Ectodermal cell (in vitro differentiated cells): ENCODE measurements around the gene MYZAP.

Experiments used
- H3K27ac ChIP-seq: 2 replicates; pipeline ENCODE4 v1.7.0; 2013; ENCODE audit warnings: mild to moderate bottlenecking, low read depth, low read length; ENCODE audit not compliant: insufficient read depth, poor library complexity, severe bottlenecking
- H3K27me3 ChIP-seq: 2 replicates; pipeline ENCODE4 v1.7.0; 2013; ENCODE audit warnings: mild to moderate bottlenecking, low read length; ENCODE audit not compliant: insufficient read depth, control insufficient read depth, poor library complexity, severe bottlenecking
- H3K36me3 ChIP-seq: one replicate; pipeline ENCODE4 v1.7.0; 2013; ENCODE audit warnings: low read length; ENCODE audit not compliant: control insufficient read depth, insufficient read depth
- H3K4me1 ChIP-seq: one replicate; pipeline ENCODE4 v1.7.0; 2013; ENCODE audit warnings: low read length; ENCODE audit not compliant: control insufficient read depth, insufficient read depth
- H3K4me3 ChIP-seq: 2 replicates; pipeline ENCODE4 v1.7.0; 2013; ENCODE audit warnings: low read depth, low read length, control low read depth; ENCODE audit not compliant: insufficient read depth
- H3K9me3 ChIP-seq: 2 replicates; pipeline ENCODE4 v1.7.0; 2013; ENCODE audit warnings: mild to moderate bottlenecking, low read length, moderate library complexity; ENCODE audit not compliant: control insufficient read depth
- WGBS, 2 experiments: methylation state at CpG; one replicate each; pipeline ENCODE4 v1.1.7; 2013; ENCODE audit warnings: missing lambda C conversion rate in 2 of 2; 5-methylcytosine and 5-hydroxymethylcytosine counted together

Gene MYZAP

GRCh38 chr15:57600197-57600596 lies 8.5 kb downstream of the MYZAP start:
- H3K27me3 ChIP-seq, result no peaks in the 10 kb centered on the region
- no peaks in the 10 kb centered on the region for H3K4me1 ChIP-seq
- WGBS, 2 experiments, result 88% methylated on average over 1 of the region's 1 CpG
- no peaks in the 10 kb centered on the region for H3K9me3 ChIP-seq
- H3K4me3 ChIP-seq, result no peak overlapping the region
- H3K27ac ChIP-seq, result no peak overlapping the region
- H3K36me3 ChIP-seq, result no peaks in the 10 kb centered on the region

DNA sequence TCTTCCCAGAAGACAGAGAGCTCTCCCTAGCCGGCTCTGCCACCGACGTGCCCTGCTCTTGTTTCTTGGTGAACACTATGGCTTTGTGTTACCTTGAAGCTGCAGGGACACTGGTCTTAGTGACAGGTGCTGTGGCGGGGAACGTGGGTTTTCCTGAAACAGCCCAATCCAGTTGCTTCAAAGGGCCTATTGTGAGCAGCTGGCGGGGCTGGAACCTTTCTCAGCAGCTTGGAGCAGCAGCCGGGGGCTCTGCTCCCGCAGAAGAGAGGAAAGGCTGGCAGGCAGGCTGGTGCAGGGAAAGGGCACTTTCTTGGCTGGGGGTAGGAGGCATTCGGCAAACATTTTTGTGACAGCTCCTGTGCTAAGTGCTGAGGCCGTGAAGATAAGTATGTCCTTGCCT lies 12.8 kb downstream of the MYZAP start:
- Histone ChIP-seq H3K4me1 (no peaks in the 10 kb centered on the region), H3K27me3 (no peaks in the 10 kb centered on the region), H3K27ac (no peak overlapping the region), H3K9me3 (no peaks in the 10 kb centered on the region), H3K4me3 (no peak overlapping the region), H3K36me3 (no peaks in the 10 kb centered on the region)
- WGBS, 2 experiments, result 83% methylated on average over 10 of the region's 10 CpGs

- H3K4me1 ChIP-seq, result no peaks in the 10 kb centered on the region
- H3K9me3 ChIP-seq, result no peaks in the 10 kb centered on the region
- H3K4me3 ChIP-seq, result no peak overlapping the region
- H3K27me3 ChIP-seq, result no peaks in the 10 kb centered on the region
- H3K27ac ChIP-seq, result no peak overlapping the region
- WGBS, 2 experiments, result 80 to 100% methylated on average over 1 of the region's 1 CpG
- H3K36me3 ChIP-seq, result no peaks in the 10 kb centered on the region
Measured at GRCh38 chr15:57605491-57605890, 13.8 kb downstream of the MYZAP start.

DNA sequence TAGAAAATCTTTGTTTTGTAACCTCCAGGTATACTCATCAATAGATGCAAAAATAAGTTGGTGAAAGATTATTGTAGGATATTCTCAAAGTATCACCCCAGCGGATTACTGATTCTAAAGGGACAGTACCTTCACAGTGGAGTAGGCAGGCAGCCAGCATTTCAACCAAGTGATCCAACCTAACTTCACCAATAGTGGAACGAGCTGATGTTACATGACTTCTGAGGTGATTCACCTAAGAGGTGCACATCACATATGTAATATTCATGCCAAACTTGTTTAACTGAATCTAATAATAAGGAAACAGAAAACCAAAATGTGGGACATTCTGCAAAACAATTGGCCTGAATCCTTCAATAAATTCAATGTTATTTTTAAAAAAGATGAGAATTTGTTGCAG lies 14.3 kb downstream of the MYZAP start:
- Histone ChIP-seq H3K36me3 (no peaks in the 10 kb centered on the region), H3K27me3 (no peaks in the 10 kb centered on the region), H3K4me1 (no peaks in the 10 kb centered on the region), H3K4me3 (no peak overlapping the region), H3K27ac (no peak overlapping the region), H3K9me3 (no peaks in the 10 kb centered on the region)
- 93 to 94% methylated on average over 2 of the region's 2 CpGs for WGBS, 2 experiments

DNA sequence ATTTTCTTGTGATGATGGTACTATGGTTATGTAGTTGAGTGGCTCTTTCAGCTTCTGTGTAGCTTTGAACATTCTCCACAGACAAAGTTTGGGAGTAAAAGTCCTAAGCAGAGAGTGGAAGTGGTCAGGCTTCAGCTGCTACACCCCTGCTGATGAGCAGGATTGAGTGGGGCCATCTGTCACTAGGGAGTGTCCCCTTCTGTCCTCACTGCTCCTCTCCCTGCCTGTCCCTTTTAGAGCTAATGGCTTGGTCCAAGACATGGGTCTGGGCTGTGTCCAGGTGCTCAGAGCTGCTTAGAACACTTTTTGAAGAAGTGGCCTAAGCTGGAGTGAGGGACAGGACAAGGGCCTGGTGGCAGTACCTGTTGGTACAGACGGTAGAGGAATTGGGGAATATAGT lies 15.1 kb downstream of the MYZAP start:
- Histone ChIP-seq H3K4me3 (no peak overlapping the region), H3K27me3 (no peaks in the 10 kb centered on the region), H3K9me3 (no peaks in the 10 kb centered on the region), H3K36me3 (no peaks in the 10 kb centered on the region), H3K27ac (no peak overlapping the region), H3K4me1 (no peaks in the 10 kb centered on the region)
- 93 to 94% methylated on average over 1 of the region's 1 CpG for WGBS, 2 experiments

GRCh38 chr15:57607570-57608000 lies 15.9 kb downstream of the MYZAP start:
- Histone ChIP-seq H3K4me3 (no peak overlapping the region), H3K36me3 (no peaks in the 10 kb centered on the region), H3K4me1 (no peaks in the 10 kb centered on the region), H3K27ac (no peak overlapping the region), H3K27me3 (no peaks in the 10 kb centered on the region), H3K9me3 (no peaks in the 10 kb centered on the region)
- 93 to 95% methylated on average over 3 of the region's 3 CpGs for WGBS, 2 experiments

DNA sequence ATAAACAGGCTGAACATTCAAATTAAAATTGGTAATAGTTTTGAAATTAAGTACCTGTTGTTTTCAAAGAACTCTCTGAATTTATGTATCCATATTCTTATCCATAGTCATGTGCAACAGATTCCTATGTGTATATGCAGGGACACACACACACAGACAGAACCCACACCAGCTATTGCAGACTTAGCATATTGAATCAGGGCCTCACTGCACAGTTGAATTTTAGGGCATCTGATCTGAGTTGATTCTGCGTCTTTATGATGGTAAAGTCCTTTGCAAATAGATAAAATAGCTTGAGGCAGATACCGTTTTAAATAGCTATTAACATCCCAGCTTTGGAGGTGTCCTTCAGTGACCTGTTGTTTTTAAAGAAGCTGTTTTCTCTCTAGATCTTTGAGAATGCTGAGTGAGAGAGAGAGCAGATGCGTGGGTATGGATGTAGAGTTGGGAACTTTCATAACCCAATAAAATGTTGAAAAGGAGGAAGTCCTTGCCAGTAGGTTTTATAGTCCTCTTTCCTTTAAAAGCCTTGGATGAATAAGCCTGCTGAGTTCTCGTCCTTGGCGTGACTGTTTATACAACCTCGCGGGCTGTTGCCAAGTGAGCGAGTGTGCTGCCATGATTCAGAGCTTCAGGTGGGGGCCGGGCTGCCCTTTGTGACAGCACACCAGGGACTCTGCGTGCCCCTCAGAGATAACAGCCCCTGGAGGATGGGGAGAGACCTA lies 18.3 kb downstream of the MYZAP start:
- H3K27me3 ChIP-seq, result no peaks in the 10 kb centered on the region
- no peaks in the 10 kb centered on the region for H3K9me3 ChIP-seq
- no peaks in the 10 kb centered on the region for H3K4me1 ChIP-seq
- H3K36me3 ChIP-seq, result no peaks in the 10 kb centered on the region
- no peak overlapping the region for H3K27ac ChIP-seq
- 61 to 73% methylated on average over 10 of the region's 10 CpGs for WGBS, 2 experiments
- H3K4me3 ChIP-seq, result no peak overlapping the region

- Histone ChIP-seq H3K4me3 (no peak overlapping the region), H3K36me3 (no peaks in the 10 kb centered on the region), H3K9me3 (no peaks in the 10 kb centered on the region), H3K27ac (no peak overlapping the region), H3K4me1 (no peaks in the 10 kb centered on the region), H3K27me3 (no peaks in the 10 kb centered on the region)
- WGBS, 2 experiments, result 89% methylated on average over 7 of the region's 7 CpGs
Measured at GRCh38 chr15:57611123-57611522, 19.4 kb downstream of the MYZAP start.

- Histone ChIP-seq H3K9me3 (no peaks in the 10 kb centered on the region), H3K36me3 (no peaks in the 10 kb centered on the region), H3K27me3 (no peaks in the 10 kb centered on the region), H3K4me1 (no peaks in the 10 kb centered on the region), H3K4me3 (no peak overlapping the region), H3K27ac (no peak overlapping the region)
- 44 to 69% methylated on average over 3 of the region's 3 CpGs for WGBS, 2 experiments
Measured at GRCh38 chr15:57611938-57612337, 20.2 kb downstream of the MYZAP start.

- Histone ChIP-seq H3K9me3 (no peaks in the 10 kb centered on the region), H3K27ac (no peak overlapping the region), H3K4me3 (no peak overlapping the region), H3K36me3 (no peaks in the 10 kb centered on the region), H3K27me3 (no peaks in the 10 kb centered on the region), H3K4me1 (no peaks in the 10 kb centered on the region)
- WGBS, 2 experiments, result 84 to 87% methylated on average over 7 of the region's 7 CpGs
Measured at GRCh38 chr15:57614241-57614640, 22.5 kb downstream of the MYZAP start.
